Effector memory CD8-positive, alpha-beta T cell (primary cell): ENCODE data around the gene RAB15.
"Not testable (repeated sequence)": the region's sequence is repeated elsewhere in the genome, so short reads cannot be mapped to it uniquely, and the experiment has no call there.

Experiments
- ATAC-seq: fragments of 150-1000 bp; cut with Tn5 transposase; replicated peaks from 2 replicates; pipeline ENCODE4 v1.10.0; 2021; ENCODE audit warnings: mild to moderate bottlenecking, moderate library complexity
- DNase-seq, 3 experiments: peaks; one replicate each; pipeline ENCODE4 v3.0.0; 2021
- H3K27ac Mint-ChIP-seq, 2 donors: one replicate each; pipeline ENCODE4 v1.8.0; 2022; ENCODE audit warnings: mild to moderate bottlenecking in 2 of 2, mixed read lengths in 2 of 2, moderate library complexity in 2 of 2
- H3K27me3 Mint-ChIP-seq, 2 donors: one replicate each; pipeline ENCODE4 v1.8.0; 2022; ENCODE audit warnings: mixed read lengths in 2 of 2
- H3K36me3 Mint-ChIP-seq: one replicate; pipeline ENCODE4 v1.8.0; 2022; ENCODE audit warnings: mild to moderate bottlenecking, moderate library complexity, mixed read lengths; ENCODE audit not compliant: insufficient read depth
- H3K4me1 Mint-ChIP-seq, 2 donors: one replicate each; pipeline ENCODE4 v1.8.0; 2022; ENCODE audit warnings: low read depth in 2 of 2, mixed read lengths in 2 of 2
- H3K4me3 Mint-ChIP-seq, 2 donors: one replicate each; pipeline ENCODE4 v1.8.0; 2022; ENCODE audit warnings: mild to moderate bottlenecking in 2 of 2, mixed read lengths in 2 of 2, moderate library complexity in 2 of 2
- H3K9me3 Mint-ChIP-seq, 2 donors: one replicate each; pipeline ENCODE4 v1.8.0; 2022; ENCODE audit warnings: mixed read lengths in 2 of 2

Gene RAB15

GRCh38 chr14:64918216-64918615 is 53.9 kb downstream of the RAB15 start:
- H3K36me3 Mint-ChIP-seq, result peaks cover 22% of the 10 kb centered on the region
- H3K9me3 Mint-ChIP-seq, result no peaks in the 10 kb centered on the region
- H3K27me3 Mint-ChIP-seq, result no peaks in the 10 kb centered on the region
- DNase-seq (no peak), ATAC-seq (no peak)
- H3K27ac Mint-ChIP-seq, result peak overlapping the region; percentile 51 to 94
- H3K4me3 Mint-ChIP-seq, result peak overlapping the region in 1 of 2 donors; percentile 39
- peaks cover 52 to 66% of the 10 kb centered on the region in 2 donors for H3K4me1 Mint-ChIP-seq

GRCh38 chr14:64915797-64916196 is 56.3 kb downstream of the RAB15 start:
- peak overlapping the region; percentile 92 to 94 for H3K4me3 Mint-ChIP-seq
- H3K9me3 Mint-ChIP-seq, result no peaks in the 10 kb centered on the region
- peak overlapping the region; percentile 98 to 99 for H3K27ac Mint-ChIP-seq
- peaks cover 22% of the 10 kb centered on the region for H3K36me3 Mint-ChIP-seq
- peaks cover 43 to 53% of the 10 kb centered on the region in 2 donors for H3K4me1 Mint-ChIP-seq
- DNase-seq (no peak), ATAC-seq (no peak)
- H3K27me3 Mint-ChIP-seq, result no peaks in the 10 kb centered on the region

GRCh38 chr14:64915029-64915424 is 57.1 kb downstream of the RAB15 start:
- ATAC-seq (no peak), DNase-seq (no peak)
- no peaks in the 10 kb centered on the region for H3K9me3 Mint-ChIP-seq
- H3K4me1 Mint-ChIP-seq, result peaks cover 39 to 45% of the 10 kb centered on the region in 2 donors
- peak overlapping the region; percentile 98 to 99 for H3K27ac Mint-ChIP-seq
- peaks cover 0 to 5% of the 10 kb centered on the region in 2 donors for H3K27me3 Mint-ChIP-seq
- H3K4me3 Mint-ChIP-seq, result peak overlapping the region; percentile 92 to 94
- peaks cover 22% of the 10 kb centered on the region for H3K36me3 Mint-ChIP-seq

GRCh38 chr14:64914237-64915028 is 57.7 kb downstream of the RAB15 start, which contains the start of gene CHURC1:
CHURC1 (plus strand) TSS chr14:64914455; CDS start chr14:64914496, 41 bp downstream.
- Mint-ChIP-seq H3K9me3 (no peaks in the 10 kb centered on the region), H3K4me3 (peak within 1 kb of the TSS; percentile 92 to 94), H3K27ac (peak within 1 kb of the TSS; percentile 98 to 99), H3K4me1 (peaks cover 35 to 41% of the 10 kb centered on the region in 2 donors), H3K36me3 (peaks cover 22% of the 10 kb centered on the region), H3K27me3 (peaks cover 0 to 6% of the 10 kb centered on the region in 2 donors)
- peak; percentile 83 for ATAC-seq
- DNase-seq, result peak; percentile 92 to 94 (median 93)

- Mint-ChIP-seq H3K4me1 (peaks cover 33 to 41% of the 10 kb centered on the region in 2 donors), H3K4me3 (peak overlapping the region; percentile 92 to 94), H3K36me3 (peaks cover 20% of the 10 kb centered on the region), H3K27ac (peak overlapping the region; percentile 98 to 99)
- not testable (repeated sequence) for ATAC-seq, H3K27me3 Mint-ChIP-seq, H3K9me3 Mint-ChIP-seq, DNase-seq
Observed at GRCh38 chr14:64913477-64913876, 58.7 kb downstream of the RAB15 start.

GRCh38 chr14:64912261-64912660 is 59.9 kb downstream of the RAB15 start:
- peaks cover 6 to 11% of the 10 kb centered on the region in 2 donors for H3K27me3 Mint-ChIP-seq
- H3K27ac Mint-ChIP-seq, result no peak overlapping the region
- DNase-seq (no peak), ATAC-seq (no peak)
- H3K9me3 Mint-ChIP-seq, result no peaks in the 10 kb centered on the region
- no peak overlapping the region for H3K4me3 Mint-ChIP-seq
- H3K4me1 Mint-ChIP-seq, result peaks cover 23 to 30% of the 10 kb centered on the region in 2 donors
- H3K36me3 Mint-ChIP-seq, result peaks cover 15% of the 10 kb centered on the region

GRCh38 chr14:64910847-64911495 is 61.2 kb downstream of the RAB15 start:
- ATAC-seq (no peak), DNase-seq (no peak)
- Mint-ChIP-seq H3K27ac (no peak overlapping the region), H3K36me3 (peaks cover 15% of the 10 kb centered on the region), H3K4me1 (peaks cover 17 to 21% of the 10 kb centered on the region in 2 donors), H3K27me3 (peaks cover 19 to 21% of the 10 kb centered on the region in 2 donors), H3K9me3 (no peaks in the 10 kb centered on the region), H3K4me3 (no peak overlapping the region)

GRCh38 chr14:64906022-64906421 is 66.1 kb downstream of the RAB15 start:
- H3K4me3 Mint-ChIP-seq, result no peak overlapping the region
- H3K4me1 Mint-ChIP-seq, result no peaks in the 10 kb centered on the region
- H3K36me3 Mint-ChIP-seq, result peaks cover 3% of the 10 kb centered on the region
- H3K9me3 Mint-ChIP-seq, result no peaks in the 10 kb centered on the region
- H3K27ac Mint-ChIP-seq, result no peak overlapping the region
- H3K27me3 Mint-ChIP-seq, result peaks cover 35 to 38% of the 10 kb centered on the region in 2 donors
- no peak for ATAC-seq
- DNase-seq, result no peak

- Mint-ChIP-seq H3K4me1 (no peaks in the 10 kb centered on the region), H3K9me3 (no peaks in the 10 kb centered on the region), H3K27me3 (peaks cover 9 to 16% of the 10 kb centered on the region in 2 donors), H3K36me3 (no peaks in the 10 kb centered on the region), H3K27ac (no peak overlapping the region), H3K4me3 (no peak overlapping the region)
- DNase-seq (no peak), ATAC-seq (no peak)
Observed at GRCh38 chr14:64899958-64900357, 72.2 kb downstream of the RAB15 start.
